ENCODE data around the gene APH1B.

The APH1B gene

GRCh38 chr15:63331456-63331855 is 54.1 kb downstream of the APH1B start:
- DNase-seq (ENCODE audit: low read depth), result peak; percentile 61

- DNase-seq (ENCODE audit: low read depth), result peak; percentile 98
Measured at GRCh38 chr15:63332367-63333124, 55.1 kb downstream of the APH1B start.

GRCh38 chr15:63334821-63335220 is 57.4 kb downstream of the APH1B start:
- peak; percentile 34 for DNase-seq (ENCODE audit: low read depth)

- DNase-seq (ENCODE audit: low read depth), result no peak
Measured at GRCh38 chr15:63335543-63336240, 58.3 kb downstream of the APH1B start.

- DNase-seq (ENCODE audit: low read depth), result no peak
Measured at GRCh38 chr15:63337046-63337445, 59.6 kb downstream of the APH1B start.

GRCh38 chr15:63338170-63338569 is 60.8 kb downstream of the APH1B start:
- peak; percentile 68 for DNase-seq (ENCODE audit: low read depth)

- DNase-seq (ENCODE audit: low read depth), result no peak
Measured at GRCh38 chr15:63339006-63339766, 61.8 kb downstream of the APH1B start.

GRCh38 chr15:63339836-63340235 is 62.4 kb downstream of the APH1B start:
- DNase-seq (ENCODE audit: low read depth), result no peak

GRCh38 chr15:63340353-63340752 is 62.9 kb downstream of the APH1B start:
- no peak for DNase-seq (ENCODE audit: low read depth)

- no peak for DNase-seq (ENCODE audit: low read depth)
Measured at GRCh38 chr15:63340878-63341277, 63.5 kb downstream of the APH1B start.

GRCh38 chr15:63341898-63342297 is 64.5 kb downstream of the APH1B start:
- no peak for DNase-seq (ENCODE audit: low read depth)

- DNase-seq (ENCODE audit: low read depth), result peak; percentile 44
Measured at GRCh38 chr15:63342996-63343562, 65.7 kb downstream of the APH1B start.

GRCh38 chr15:63344731-63345390 is 67.5 kb downstream of the APH1B start:
- DNase-seq (ENCODE audit: low read depth), result peak; percentile 84

GRCh38 chr15:63345391-63345752 is 68.0 kb downstream of the APH1B start:
- no peak for DNase-seq (ENCODE audit: low read depth)

- peak; percentile 84 for DNase-seq (ENCODE audit: low read depth)
Measured at GRCh38 chr15:63347074-63347857, 69.9 kb downstream of the APH1B start.

- DNase-seq (ENCODE audit: low read depth), result peak; percentile 82
Measured at GRCh38 chr15:63348392-63348791, 71.0 kb downstream of the APH1B start.

- DNase-seq (ENCODE audit: low read depth), result no peak
Measured at GRCh38 chr15:63349156-63349555, 71.8 kb downstream of the APH1B start.

GRCh38 chr15:63349621-63350020 is 72.2 kb downstream of the APH1B start:
- no peak for DNase-seq (ENCODE audit: low read depth)

- no peak for DNase-seq (ENCODE audit: low read depth)
Measured at GRCh38 chr15:63350178-63350621, 72.8 kb downstream of the APH1B start.

- DNase-seq (ENCODE audit: low read depth), result no peak
Measured at GRCh38 chr15:63351170-63351569, 73.8 kb downstream of the APH1B start.

- DNase-seq (ENCODE audit: low read depth), result no peak
Measured at GRCh38 chr15:63352808-63353207, 75.4 kb downstream of the APH1B start.
